ENCODE results near the gene ARL4D. TPM values are rescaled to one million over a fixed set of nuclear protein-coding genes. Genes with fewer than 3 reads are reported as not detected.
"Not testable (repeated sequence)": the region's sequence is repeated elsewhere in the genome, so short reads cannot be mapped to it uniquely, and the experiment has no call there.

ARL4D gene
- total RNA-seq, 2 donors from 2014 or later: 5.5 to 24.1 TPM

GRCh38 chr17:43418441-43419374, 19.9 kb downstream of the ARL4D start:
- Histone ChIP-seq H3K27ac (peak overlapping the region; percentile 54 to 82), H3K27me3 (no peaks in the 10 kb centered on the region), H3K36me3 (no peaks in the 10 kb centered on the region), H3K4me3 (no peak overlapping the region), H3K9me3 (no peaks in the 10 kb centered on the region), H3K4me1 (peaks cover 0 to 31% of the 10 kb centered on the region in 2 donors)
- no peak for TF ChIP-seq CTCF (IDR thresholded peaks at IDR 0.05)
- peak; percentile 88 for DNase-seq (ENCODE audit: low spot score)

- H3K36me3 ChIP-seq; H3K9me3 ChIP-seq; DNase-seq (ENCODE audit: low spot score); H3K27me3 ChIP-seq; H3K4me3 ChIP-seq: not testable (repeated sequence)
- peaks cover 0 to 31% of the 10 kb centered on the region in 2 donors for H3K4me1 ChIP-seq
- peak overlapping the region; percentile 54 to 82 for H3K27ac ChIP-seq
These were observed 20.6 kb downstream of the ARL4D start for GRCh38 chr17:43419375-43419882.

GRCh38 chr17:43423777-43424455, 25.1 kb downstream of the ARL4D start:
- Histone ChIP-seq H3K36me3 (no peaks in the 10 kb centered on the region), H3K27ac (no peak overlapping the region), H3K9me3 (no peaks in the 10 kb centered on the region), H3K4me3 (no peak overlapping the region), H3K27me3 (no peaks in the 10 kb centered on the region), H3K4me1 (peaks cover 0 to 6% of the 10 kb centered on the region in 2 donors)
- TF ChIP-seq CTCF (IDR thresholded peaks at IDR 0.05): no peak
- DNase-seq (ENCODE audit: low spot score): no peak

DNA sequence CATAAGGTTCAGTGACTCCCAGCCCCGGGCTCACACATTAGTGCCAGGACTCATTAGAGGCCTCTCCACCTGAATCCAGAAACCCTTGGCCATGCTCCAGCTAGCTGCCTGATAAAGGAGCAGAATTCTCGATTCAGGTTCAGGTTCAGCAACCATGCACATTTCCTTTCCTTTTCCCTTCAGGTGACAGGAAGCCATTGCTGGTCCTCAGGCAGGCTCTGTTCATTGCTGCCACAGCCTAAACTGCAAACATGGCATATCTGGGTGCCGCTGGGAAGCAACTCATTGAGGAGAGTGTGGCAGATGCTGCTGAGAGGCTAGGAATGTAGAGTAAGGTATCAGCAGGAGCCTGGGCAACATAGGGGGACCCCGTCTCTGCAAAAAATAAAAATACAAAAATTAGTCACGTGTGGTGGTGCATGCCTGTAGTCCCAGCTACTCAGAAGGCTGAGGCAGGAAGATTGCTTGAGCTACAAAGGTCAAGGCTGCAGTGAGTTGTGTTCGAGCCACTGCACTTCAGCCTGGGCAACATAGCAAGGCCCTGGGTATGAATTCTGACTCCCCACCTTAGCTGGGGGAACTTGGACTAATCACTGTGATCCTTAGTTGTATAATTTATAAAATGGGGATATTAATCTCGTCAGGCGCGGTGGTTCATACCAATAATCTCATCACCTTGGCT, 28.7 kb downstream of the ARL4D start:
- no peaks in the 10 kb centered on the region for H3K9me3 ChIP-seq
- peaks cover 0 to 16% of the 10 kb centered on the region in 2 donors for H3K4me1 ChIP-seq
- no peak for DNase-seq (ENCODE audit: low spot score)
- no peak for TF ChIP-seq CTCF (IDR thresholded peaks at IDR 0.05)
- no peak overlapping the region for H3K4me3 ChIP-seq
- no peaks in the 10 kb centered on the region for H3K36me3 ChIP-seq
- H3K27ac ChIP-seq: no peak overlapping the region
- no peaks in the 10 kb centered on the region for H3K27me3 ChIP-seq

DNA sequence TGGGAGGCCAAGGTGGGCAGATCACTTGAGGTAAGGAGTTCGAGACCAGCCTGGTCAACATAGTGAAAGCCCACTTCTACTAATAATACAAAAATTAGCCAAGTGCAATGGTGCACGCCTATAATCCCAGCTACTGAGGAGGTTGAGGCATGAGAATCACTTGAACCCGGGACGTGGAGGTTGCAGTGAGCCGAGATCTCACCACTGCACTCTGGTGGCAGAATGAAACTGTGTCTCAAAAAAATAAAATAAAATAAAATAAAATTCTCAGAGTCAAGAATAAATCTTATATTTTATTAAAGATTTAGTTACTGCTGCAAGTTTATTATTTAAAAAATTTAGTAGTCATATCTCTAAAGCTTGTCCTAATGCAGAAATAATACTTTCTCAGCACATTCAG, 29.7 kb downstream of the ARL4D start:
- Histone ChIP-seq H3K36me3 (no peaks in the 10 kb centered on the region), H3K4me3 (no peak overlapping the region), H3K4me1 (peaks cover 0 to 16% of the 10 kb centered on the region in 2 donors), H3K27me3 (no peaks in the 10 kb centered on the region), H3K27ac (no peak overlapping the region), H3K9me3 (no peaks in the 10 kb centered on the region)
- no peak for DNase-seq (ENCODE audit: low spot score)
- TF ChIP-seq CTCF (IDR thresholded peaks at IDR 0.05): peak in 1 of 2 donors; percentile 31
